H54 (cell line): Measurements from ENCODE around the gene LGALSL.

Experiments used
- DNase-seq: peaks from one replicate; pipeline ENCODE4 v3.0.0; 2011; ENCODE audit warnings: low spot score, mixed read lengths; ENCODE audit not compliant: insufficient read length
- FAIRE-seq: peaks from 3 replicates; lab custom pipeline; 2011; peaks lifted over from hg19 to GRCh38; lab: Jason Lieb, UNC
- POLR2A ChIP-seq: IDR thresholded peaks from 2 replicates; pipeline ENCODE4 v1.6.1; 2011; ENCODE audit warnings: low read depth, mild to moderate bottlenecking, low read length

LGALSL gene

DNA sequence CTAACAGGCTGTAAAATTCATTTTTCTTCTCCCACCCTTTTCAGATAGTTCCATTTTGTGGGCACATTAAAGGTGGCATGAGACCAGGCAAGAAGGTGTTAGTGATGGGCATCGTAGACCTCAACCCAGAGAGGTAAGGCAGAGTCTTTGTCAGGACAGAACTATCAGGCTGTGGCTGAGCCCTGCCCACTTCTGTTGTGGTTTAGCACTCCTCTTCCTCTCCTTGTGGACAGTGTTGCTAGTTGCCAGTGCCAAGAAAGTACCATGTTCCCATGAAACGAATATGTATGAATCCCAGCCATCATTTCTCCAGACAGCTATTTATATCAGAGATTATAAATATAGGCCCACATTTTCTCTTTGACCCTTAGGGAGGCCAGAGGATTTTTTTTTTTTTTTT lies 1.6 kb downstream of the LGALSL start:
- FAIRE-seq (no peak), DNase-seq (no peak)
- no peak for TF ChIP-seq POLR2A

DNA sequence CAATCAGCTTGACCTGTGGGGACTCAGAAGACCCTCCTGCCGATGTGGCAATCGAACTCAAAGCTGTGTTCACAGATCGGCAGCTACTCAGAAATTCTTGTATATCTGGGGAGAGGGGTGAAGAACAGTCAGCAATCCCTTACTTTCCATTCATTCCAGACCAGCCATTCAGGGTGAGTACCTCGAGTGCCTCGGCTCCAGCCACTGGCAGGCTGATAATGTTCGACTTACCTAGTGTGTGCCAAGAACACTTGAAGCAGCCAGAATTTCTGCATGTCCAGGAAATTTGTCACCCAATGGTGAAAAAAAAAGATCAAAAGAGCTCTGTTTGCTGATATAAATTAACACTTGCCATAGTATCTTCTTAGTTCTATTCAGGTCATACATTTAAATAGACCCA lies 2.3 kb downstream of the LGALSL start:
- no peak for TF ChIP-seq POLR2A
- FAIRE-seq (no peak), DNase-seq (no peak)

DNA sequence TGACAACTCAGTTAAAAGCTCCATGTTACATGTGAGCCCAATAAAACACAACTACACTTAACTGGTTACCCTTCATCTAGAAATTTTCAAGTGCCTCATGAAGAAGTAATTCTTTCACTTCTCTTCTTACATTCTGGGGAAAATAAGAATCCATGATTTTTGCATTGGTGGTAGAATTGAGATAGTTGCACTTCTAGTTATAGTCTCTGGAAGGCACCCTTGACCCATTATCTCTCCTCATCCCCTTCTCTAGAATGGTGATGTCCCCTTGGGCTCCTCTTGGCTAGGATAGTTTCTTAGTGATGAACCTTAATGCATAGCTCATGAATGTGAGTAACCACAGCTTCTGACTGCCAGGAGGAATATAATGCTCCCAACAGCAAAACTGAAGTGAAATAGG lies 3.6 kb downstream of the LGALSL start:
- no peak for FAIRE-seq
- DNase-seq, result no peak

DNA sequence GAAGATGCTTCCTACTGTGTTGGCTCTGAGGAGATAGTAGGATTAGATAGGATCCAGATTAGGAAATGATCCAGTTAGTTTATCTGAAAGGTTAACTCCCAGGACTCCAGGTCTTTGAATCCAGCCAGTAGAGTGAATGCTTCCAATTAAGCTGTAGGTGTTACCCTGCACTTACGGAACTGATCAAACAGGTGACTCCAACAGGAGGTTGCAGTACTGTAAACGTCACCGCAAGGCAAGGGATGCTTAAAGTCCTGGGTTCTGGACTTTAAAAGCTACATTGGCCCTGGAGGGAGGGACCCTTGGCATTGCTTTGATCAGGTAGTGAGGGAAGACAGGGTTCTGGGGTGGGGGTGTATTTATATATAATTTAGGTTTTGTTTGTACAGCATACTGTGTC lies 5.6 kb downstream of the LGALSL start:
- no peak for TF ChIP-seq POLR2A
- FAIRE-seq (no peak), DNase-seq (no peak)

More for the DNA sequence above, 3.6 kb downstream of the LGALSL start:
- no peak for TF ChIP-seq POLR2A

DNA sequence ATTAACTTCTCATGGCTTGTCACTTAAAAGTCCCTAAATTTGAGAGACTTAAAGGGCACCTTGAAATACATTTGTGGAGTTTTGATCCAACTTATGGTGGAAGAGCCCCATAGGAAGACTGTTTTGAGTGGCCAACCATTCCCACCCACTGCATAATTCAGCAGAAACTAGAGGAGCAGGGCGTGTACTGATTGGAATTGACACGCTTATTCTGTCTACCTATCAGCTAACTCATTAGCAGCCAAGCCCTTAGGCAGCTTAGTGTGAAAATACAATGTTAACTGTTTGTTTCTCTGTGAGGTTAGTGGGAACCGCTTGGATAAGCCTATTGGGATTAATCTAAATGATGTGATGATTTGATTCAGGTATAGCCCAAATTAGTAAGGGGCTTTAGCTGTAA lies 6.4 kb downstream of the LGALSL start:
- DNase-seq (no peak), FAIRE-seq (no peak)
- no peak for TF ChIP-seq POLR2A

DNA sequence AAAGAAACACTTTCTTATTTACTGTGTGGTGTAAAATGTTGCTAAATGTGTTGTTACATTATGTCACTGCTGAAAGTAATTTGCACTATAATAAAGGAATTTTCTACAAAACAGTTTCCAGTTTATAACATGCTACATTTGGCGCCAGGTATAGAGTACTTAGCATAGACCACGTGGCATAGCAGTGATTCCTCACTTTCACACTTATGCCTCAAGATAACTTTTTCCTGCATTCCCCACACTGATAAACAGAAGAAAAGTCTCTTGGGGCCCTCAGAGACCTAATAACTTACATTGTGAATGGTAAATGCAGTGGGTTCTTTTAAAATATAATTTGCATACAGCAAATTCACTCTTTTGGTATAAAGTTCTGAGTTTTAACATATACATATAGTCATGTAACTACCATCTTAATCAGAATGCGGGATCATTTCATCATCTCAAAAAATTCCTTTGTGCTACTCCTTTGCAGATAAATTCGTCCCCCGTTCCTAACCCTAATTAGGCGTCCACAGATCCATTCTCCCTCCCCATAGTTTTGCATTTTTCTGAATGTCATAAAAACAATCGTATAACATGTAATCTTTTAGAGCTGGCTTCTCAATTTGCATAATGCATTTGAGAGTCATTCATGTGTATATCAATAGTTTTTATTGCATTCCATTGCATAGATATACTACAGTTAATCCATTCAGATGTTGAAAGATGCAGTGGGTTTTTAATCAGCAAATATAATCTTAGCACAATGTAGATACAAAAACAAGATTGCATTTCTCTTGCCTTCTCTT lies 7.5 kb downstream of the LGALSL start:
- TF ChIP-seq POLR2A, result no peak
- FAIRE-seq, result no peak
- DNase-seq, result no peak

DNA sequence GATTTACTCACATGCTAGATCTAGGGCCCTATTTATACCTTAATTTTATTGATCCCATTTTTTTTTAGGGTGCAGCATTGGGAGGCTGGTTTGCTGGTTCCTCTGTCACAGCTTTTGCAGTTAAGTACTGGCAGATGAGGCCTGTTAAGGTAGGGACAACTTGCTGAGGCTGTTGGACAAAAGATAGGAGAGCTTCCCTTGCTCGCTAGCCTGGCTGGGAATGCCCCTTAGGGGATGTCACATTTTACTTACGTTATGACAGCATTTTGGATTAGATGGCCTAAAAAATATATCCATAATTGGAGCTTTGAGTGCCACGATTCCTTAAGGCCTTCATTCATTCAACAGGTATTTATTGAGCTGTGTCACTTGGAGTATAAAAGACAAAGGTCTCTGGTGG lies 8.2 kb downstream of the LGALSL start:
- DNase-seq (no peak), FAIRE-seq (no peak)
- no peak for TF ChIP-seq POLR2A

DNA sequence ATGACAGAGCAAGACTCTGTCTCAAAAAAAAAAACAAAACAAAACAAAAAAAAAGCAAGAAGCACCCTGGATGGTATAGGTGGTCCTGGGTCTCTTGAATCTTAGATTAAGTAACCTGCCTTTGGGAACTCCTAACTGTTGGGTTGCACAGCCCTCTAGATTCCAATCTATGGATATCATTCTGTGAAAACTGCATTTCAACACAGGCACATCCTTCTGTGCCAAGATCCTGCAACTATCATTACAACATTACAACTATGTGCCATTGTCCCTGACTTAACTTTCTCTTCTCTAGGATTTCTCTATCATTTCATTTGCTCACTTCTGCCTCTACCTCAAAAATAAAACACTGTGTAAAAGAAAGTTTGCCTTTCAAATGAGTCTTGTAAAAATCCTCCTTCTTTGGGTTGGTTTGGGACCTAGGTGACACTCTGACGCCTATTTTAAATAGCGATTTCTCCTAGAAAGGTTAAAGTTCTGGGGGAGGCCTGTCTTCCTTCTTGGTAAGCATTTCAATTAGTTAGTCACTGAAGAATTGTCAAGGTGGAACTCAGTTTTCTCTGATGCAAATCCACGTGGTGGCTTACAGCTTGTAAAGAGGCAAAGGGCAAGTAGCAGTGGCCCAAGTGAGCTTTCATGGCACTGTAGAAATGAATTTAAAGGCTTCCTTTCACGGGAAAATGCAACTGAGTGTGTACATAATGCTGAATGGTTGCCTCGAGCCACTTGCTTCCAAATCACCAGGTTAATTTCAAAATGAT lies 9.2 kb downstream of the LGALSL start:
- no peak for TF ChIP-seq POLR2A
- FAIRE-seq (no peak), DNase-seq (no peak)

DNA sequence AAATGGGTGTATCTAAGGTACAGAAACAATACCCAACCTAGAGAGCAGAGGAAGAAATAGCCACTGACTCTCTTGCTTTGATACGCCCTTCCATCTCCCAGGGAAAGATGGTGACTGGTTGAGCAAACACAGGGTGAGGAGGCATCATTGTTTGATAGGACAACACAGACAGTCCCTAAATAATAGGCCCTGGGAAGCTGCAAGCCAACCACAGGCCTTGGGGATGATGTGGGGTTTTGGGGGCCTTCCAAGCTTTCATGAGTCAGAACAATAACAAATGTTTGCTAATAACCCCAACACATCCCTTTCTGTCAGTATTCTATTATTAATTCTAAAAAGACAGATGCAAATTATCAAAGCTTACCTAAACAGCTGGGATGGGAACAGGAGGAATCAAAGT lies 9.8 kb downstream of the LGALSL start:
- DNase-seq, result no peak
- no peak for FAIRE-seq
- no peak for TF ChIP-seq POLR2A

DNA sequence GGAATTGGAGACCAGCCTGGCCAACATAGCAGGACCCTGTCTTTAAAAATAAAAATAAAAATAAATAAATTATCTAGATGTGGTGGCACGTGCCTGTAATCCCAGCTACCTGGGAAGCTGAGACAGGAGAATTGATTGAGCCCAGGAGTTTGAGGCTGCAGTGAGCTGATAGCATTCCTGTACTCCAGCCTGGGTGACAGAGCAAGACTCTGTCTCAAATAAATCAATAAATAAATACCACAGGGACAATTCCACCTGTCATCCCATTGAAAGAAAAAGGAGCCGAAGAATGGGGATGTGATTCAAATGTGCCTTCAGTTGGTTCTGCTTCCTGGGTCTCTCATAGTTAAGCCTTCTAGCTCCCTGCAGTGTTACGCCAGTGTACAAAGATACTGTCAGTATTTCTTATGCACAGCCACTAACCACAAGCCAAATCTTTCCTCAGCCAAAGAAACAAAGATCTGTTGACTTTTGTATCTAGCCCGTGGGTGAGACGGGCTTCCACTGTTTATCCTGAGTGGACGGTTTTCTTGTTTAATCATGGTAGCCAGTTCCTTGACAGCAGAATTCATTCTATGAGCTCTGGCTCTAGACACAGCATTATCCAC lies 12.6 kb downstream of the LGALSL start:
- no peak for DNase-seq

DNA sequence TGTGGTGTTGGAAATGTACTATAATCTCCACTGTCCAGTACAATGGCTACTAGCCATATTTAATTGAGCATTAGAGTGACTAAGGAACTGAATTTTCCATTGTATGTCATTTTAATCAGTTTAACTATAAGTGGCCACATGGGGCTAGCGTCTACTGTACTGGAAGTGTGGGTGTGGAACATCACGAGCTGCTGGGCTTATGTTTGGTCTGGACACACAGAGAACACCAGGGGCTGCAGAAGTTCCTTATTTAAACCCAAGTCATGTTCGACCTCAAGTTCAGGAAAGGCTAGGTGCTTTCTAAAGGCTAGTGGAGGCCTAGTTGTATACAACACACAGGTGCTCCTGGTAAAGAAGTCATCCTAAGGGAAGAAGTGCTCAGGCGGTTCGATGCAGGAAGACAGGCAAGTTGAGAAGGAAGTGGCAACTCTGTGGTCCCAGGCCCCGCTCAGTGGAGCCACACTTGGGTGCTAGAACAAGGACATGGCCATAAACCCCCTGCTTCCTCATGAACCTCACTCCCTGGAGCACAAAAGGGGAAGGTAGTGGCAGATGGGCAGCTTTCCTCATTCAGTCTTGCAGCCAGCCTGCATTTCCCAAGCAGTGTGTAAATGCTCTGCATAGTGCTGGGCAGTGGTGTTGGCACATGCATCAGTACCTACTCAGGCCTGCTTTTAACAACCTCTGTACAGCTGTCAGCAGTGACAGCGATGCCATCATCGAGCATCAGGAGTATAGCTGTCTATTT lies 13.3 kb downstream of the LGALSL start:
- no peak for FAIRE-seq
- no peak for DNase-seq
- TF ChIP-seq POLR2A, result no peak

More for the DNA sequence above, 12.6 kb downstream of the LGALSL start:
- no peak for TF ChIP-seq POLR2A
- FAIRE-seq, result no peak

DNA sequence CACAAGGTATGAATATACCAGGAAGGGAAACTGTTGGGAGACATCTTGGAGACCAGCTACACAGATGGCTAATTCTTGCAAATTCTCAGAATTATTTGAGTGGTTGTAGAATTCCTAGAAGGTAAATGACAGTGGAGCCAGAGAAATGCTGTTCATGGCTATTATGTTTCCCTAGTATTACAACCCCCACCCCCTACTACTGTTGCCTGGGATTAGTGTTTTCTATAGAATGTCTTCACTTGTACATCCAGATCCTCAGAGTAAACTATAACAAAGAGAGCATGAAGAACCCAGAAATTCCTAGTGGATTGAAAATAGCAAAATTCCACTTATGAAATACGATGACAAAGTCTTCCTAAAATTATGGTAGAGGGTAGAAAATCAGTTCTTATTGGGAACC lies 15.3 kb downstream of the LGALSL start:
- DNase-seq (no peak), FAIRE-seq (no peak)
- TF ChIP-seq POLR2A, result no peak

DNA sequence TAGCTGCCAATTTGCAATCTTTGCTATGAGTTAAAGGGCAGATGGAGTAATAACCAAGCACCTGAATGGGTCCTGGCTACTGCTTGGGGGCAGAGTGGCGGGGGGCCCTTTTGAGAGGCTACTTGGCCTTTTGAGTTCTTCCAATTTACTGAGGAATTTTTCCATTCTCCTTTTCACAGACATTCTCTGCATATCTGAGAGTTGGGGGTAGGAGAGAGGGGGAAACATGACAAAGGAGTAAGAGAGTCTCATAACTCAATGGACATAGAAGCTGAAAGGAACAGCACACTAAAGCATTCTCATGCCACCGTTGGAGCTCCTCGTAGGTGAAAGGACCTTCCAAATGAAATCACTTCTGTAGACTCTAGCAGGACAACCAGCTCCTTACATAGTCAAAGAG lies 16.1 kb downstream of the LGALSL start:
- no peak for DNase-seq
- no peak for TF ChIP-seq POLR2A
- no peak for FAIRE-seq
